Neural progenitor cell (in vitro differentiated cells): Measurements from ENCODE around the gene PRX.
A peak's percentile ranks its signal among the peaks of the same experiment; 100 is the strongest.

Source experiments
- CTCF ChIP-seq: fragments of 200-600 bp; sonication (generic); IDR thresholded peaks from 2 replicates; pipeline ENCODE4 v1.5.1; 2017; ENCODE audit warnings: antibody characterized with exemption, mild to moderate bottlenecking
- EZH2 ChIP-seq: fragments of 200-600 bp; sonication (generic); IDR thresholded peaks from 2 replicates; pipeline ENCODE4 v1.6.1; 2017; ENCODE audit warnings: antibody characterized with exemption, mild to moderate bottlenecking, moderate library complexity

- TF ChIP-seq CTCF (peak; percentile 88), EZH2 (no peak)
These were observed 7.9 kb upstream of the PRX start for GRCh38 chr19:40420766-40421765.
